H9 (cell line): Measurements from ENCODE around the gene CDH1. TPM values are rescaled to one million over a fixed set of nuclear protein-coding genes. Genes with fewer than 3 reads are reported as not detected.

ENCODE experiments used
- DNase-seq: peaks from one replicate; pipeline ENCODE4 v3.0.0-alpha.2; 2017
- H2AFZ ChIP-seq: one replicate; pipeline ENCODE4 v1.6.1; 2013; ENCODE audit warnings: mild to moderate bottlenecking, low read length, control low read depth, moderate library complexity
- H2AK5ac ChIP-seq: 2 replicates; pipeline ENCODE4 v1.6.1; 2013; ENCODE audit warnings: low read length, control low read depth, mixed read lengths; ENCODE audit not compliant: insufficient read length
- H2BK120ac ChIP-seq: one replicate; pipeline ENCODE4 v1.6.1; 2013; ENCODE audit warnings: low read depth, mild to moderate bottlenecking, low read length, control low read depth, inconsistent platforms; ENCODE audit not compliant: poor library complexity, severe bottlenecking
- H2BK12ac ChIP-seq: 2 replicates; pipeline ENCODE4 v1.6.1; 2013; ENCODE audit warnings: low read length, control low read depth, mixed read lengths, low read depth; ENCODE audit not compliant: insufficient read length
- H2BK15ac ChIP-seq: 2 replicates; pipeline ENCODE4 v1.6.1; 2013; ENCODE audit warnings: low read depth, low read length, control low read depth
- H2BK20ac ChIP-seq: one replicate; pipeline ENCODE4 v1.6.1; 2013; ENCODE audit warnings: low read depth, mild to moderate bottlenecking, low read length, control low read depth, inconsistent platforms; ENCODE audit not compliant: poor library complexity, severe bottlenecking
- H2BK5ac ChIP-seq: 2 replicates; pipeline ENCODE4 v1.6.1; 2013; ENCODE audit warnings: low read length, control low read depth, mixed read lengths; ENCODE audit not compliant: insufficient read length
- H3K14ac ChIP-seq: 2 replicates; pipeline ENCODE4 v1.6.1; 2013; ENCODE audit warnings: low read length, control low read depth; ENCODE audit not compliant: insufficient read depth
- H3K18ac ChIP-seq: 2 replicates; pipeline ENCODE4 v1.6.1; 2013; ENCODE audit warnings: low read depth, mild to moderate bottlenecking, mixed read lengths, low read length, control low read depth; ENCODE audit not compliant: insufficient read length
- H3K23ac ChIP-seq: 2 replicates; pipeline ENCODE4 v1.6.1; 2013; ENCODE audit warnings: low read length, control low read depth, mixed read lengths, low read depth; ENCODE audit not compliant: insufficient read length
- H3K23me2 ChIP-seq: 2 replicates; pipeline ENCODE4 v1.6.1; 2013; ENCODE audit warnings: low read depth, mild to moderate bottlenecking, mixed read lengths, low read length, control low read depth; ENCODE audit not compliant: insufficient read length, poor library complexity, severe bottlenecking
- H3K27ac ChIP-seq: 2 replicates; pipeline ENCODE4 v1.5.1; 2013; ENCODE audit warnings: low read length, control low read depth, mixed read lengths, low read depth; ENCODE audit not compliant: insufficient read length
- H3K27me3 ChIP-seq: 2 replicates; pipeline ENCODE4 v1.6.1; 2013; ENCODE audit warnings: low read length, control low read depth, inconsistent platforms; ENCODE audit not compliant: insufficient read depth
- H3K4ac ChIP-seq: 2 replicates; pipeline ENCODE4 v1.6.1; 2013; ENCODE audit warnings: low read depth, mild to moderate bottlenecking, control low read depth, inconsistent platforms, low read length, moderate library complexity
- H3K4me1 ChIP-seq: 2 replicates; pipeline ENCODE4 v1.6.1; 2013; ENCODE audit warnings: low read length, control low read depth, inconsistent platforms; ENCODE audit not compliant: insufficient read depth
- H3K4me2 ChIP-seq: 2 replicates; pipeline ENCODE4 v1.6.1; 2013; ENCODE audit warnings: low read length, control low read depth, mixed read lengths; ENCODE audit not compliant: insufficient read length, insufficient read depth
- H3K56ac ChIP-seq: 2 replicates; pipeline ENCODE4 v1.6.1; 2013; ENCODE audit warnings: low read depth, mild to moderate bottlenecking, mixed read lengths, low read length, control low read depth; ENCODE audit not compliant: insufficient read length
- H3K79me1 ChIP-seq: 2 replicates; pipeline ENCODE4 v1.6.1; 2013; ENCODE audit warnings: low read depth, mild to moderate bottlenecking, moderate library complexity, low read length, control low read depth, inconsistent platforms; ENCODE audit not compliant: insufficient read depth, poor library complexity, severe bottlenecking
- H3K79me2 ChIP-seq: 2 replicates; pipeline ENCODE4 v1.6.1; 2013; ENCODE audit warnings: low read length, control low read depth, inconsistent platforms; ENCODE audit not compliant: insufficient read depth
- H3K9ac ChIP-seq: 2 replicates; pipeline ENCODE4 v1.6.1; 2013; ENCODE audit warnings: low read length, control low read depth, mixed read lengths; ENCODE audit not compliant: insufficient read length; ENCODE audit errors: extremely low read depth
- H3K9me3 ChIP-seq: one replicate; pipeline ENCODE4 v1.6.1; 2013; ENCODE audit warnings: low read depth, low read length, inconsistent platforms; ENCODE audit not compliant: control insufficient read depth
- H3T11ph ChIP-seq: one replicate; pipeline ENCODE4 v1.6.1; 2013; ENCODE audit warnings: mild to moderate bottlenecking, low read length, control low read depth, inconsistent platforms
- H4K20me1 ChIP-seq: one replicate; pipeline ENCODE4 v1.6.1; 2013; ENCODE audit not compliant: control insufficient read depth, insufficient read length, insufficient read depth
- H4K5ac ChIP-seq: 2 replicates; pipeline ENCODE4 v1.6.1; 2013; ENCODE audit warnings: low read depth, mild to moderate bottlenecking, mixed read lengths, low read length, control low read depth; ENCODE audit not compliant: insufficient read length
- H4K8ac ChIP-seq: replicated peaks from 2 replicates; pipeline ENCODE4 v1.6.1; 2013; ENCODE audit warnings: low read length, control low read depth, mixed read lengths, low read depth; ENCODE audit not compliant: insufficient read length
- H4K91ac ChIP-seq: 2 replicates; pipeline ENCODE4 v1.6.1; 2013; ENCODE audit warnings: low read depth, mild to moderate bottlenecking, moderate library complexity, mixed read lengths, low read length, control low read depth; ENCODE audit not compliant: insufficient read length
- H3K27ac Mint-ChIP-seq, 3 experiments: 2 replicates in 2 of 3; 3 replicates in 1 of 3; pipeline ENCODE4 v1.8.0; 2020 to 2021; ENCODE audit warnings: mixed read lengths in 3 of 3, mild to moderate bottlenecking in 1 of 3, moderate library complexity in 1 of 3
- H3K27me3 Mint-ChIP-seq: 2 replicates; pipeline ENCODE4 v1.8.0; 2021; ENCODE audit warnings: low read depth, mild to moderate bottlenecking, moderate library complexity, mixed read lengths
- H3K36me3 Mint-ChIP-seq, 3 experiments: 2 replicates in 2 of 3; 3 replicates in 1 of 3; pipeline ENCODE4 v1.8.0; 2020 to 2021; ENCODE audit warnings: low read depth in 3 of 3, mixed read lengths in 3 of 3; ENCODE audit not compliant: insufficient read depth in 1 of 3
- H3K4me1 Mint-ChIP-seq, 2 experiments: 2 replicates each; pipeline ENCODE4 v1.8.0; 2020; ENCODE audit warnings: mixed read lengths in 2 of 2
- H3K4me3 Mint-ChIP-seq, 2 experiments: 2 replicates in 1 of 2; 3 replicates in 1 of 2; pipeline ENCODE4 v1.8.0; 2020 to 2021; ENCODE audit warnings: mild to moderate bottlenecking in 2 of 2, mixed read lengths in 2 of 2, moderate library complexity in 1 of 2
- H3K9me3 Mint-ChIP-seq, 2 experiments: 2 replicates in 1 of 2; 3 replicates in 1 of 2; pipeline ENCODE4 v1.8.0; 2020; ENCODE audit warnings: mild to moderate bottlenecking in 2 of 2, mixed read lengths in 2 of 2, moderate library complexity in 1 of 2
- CTCF ChIP-seq: fragments of 200-600 bp; sonication (generic); conservative IDR thresholded peaks from 3 replicates; pipeline ENCODE4 v1.8.0; 2021; ENCODE audit warnings: antibody characterized with exemption, mild to moderate bottlenecking
- WGBS: extraction: QIAGEN DNeasy Blood & Tissue Kit; methylation state at CpG from one replicate; pipeline ENCODE4 v1.1.7; 2013; ENCODE audit warnings: missing lambda C conversion rate, low lambda C conversion rate, mixed read lengths; ENCODE audit not compliant: insufficient read length; ENCODE audit errors: extremely low coverage; 5-methylcytosine and 5-hydroxymethylcytosine counted together
- total RNA-seq: library from RNA; stranded (reverse); gene quantifications from 2 replicates; pipeline ENCODE4 v1.2.1, GENCODE V29; 2021

CDH1 gene
- total RNA-seq, 1 experiment from 2014 or later, result 237 TPM

DNA sequence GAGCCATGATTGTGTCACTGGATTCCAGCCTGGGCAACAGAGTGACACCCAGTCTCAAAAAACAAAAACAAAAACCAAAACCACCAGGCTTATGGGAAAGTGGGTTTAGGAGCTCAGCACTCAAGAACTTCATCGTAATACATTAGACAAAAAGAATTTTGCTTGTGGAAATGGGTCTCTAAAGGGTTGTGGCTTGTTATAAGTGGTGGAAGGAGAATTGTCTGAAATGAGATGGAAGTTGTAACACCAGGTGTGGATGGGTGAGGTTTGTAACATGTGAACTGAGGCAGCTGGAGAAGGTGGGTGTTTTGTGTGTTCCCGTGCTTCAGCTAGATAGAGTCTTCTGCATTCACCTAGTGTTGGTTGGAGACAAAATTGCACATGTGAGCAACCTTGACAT lies 35.8 kb downstream of the CDH1 start:
- no peak for DNase-seq
- Histone ChIP-seq H2AK5ac (no peak overlapping the region), H2BK5ac (no peak overlapping the region), H2BK20ac (no peak overlapping the region), H3K23me2 (no peaks in the 10 kb centered on the region), H4K91ac (no peak overlapping the region), H3T11ph (no peak overlapping the region), H3K9ac (no peak overlapping the region), H4K20me1 (no peaks in the 10 kb centered on the region), H2AFZ (no peak overlapping the region), H3K4ac (no peak overlapping the region), H4K5ac (no peak overlapping the region), H3K79me2 (0 out of 2 replicates have a peak, but pooled peaks cover 2% of the 10 kb centered on the region), H3K27me3 (no peaks in the 10 kb centered on the region), H4K8ac (no peak overlapping the region), H3K4me2 (no peak overlapping the region), H2BK15ac (no peak overlapping the region), H3K79me1 (peaks cover 5% of the 10 kb centered on the region), H3K9me3 (no peaks in the 10 kb centered on the region), H3K4me1 (peaks cover 4% of the 10 kb centered on the region; the same call in 1 of the 2 replicates), H3K23ac (no peak overlapping the region), H3K56ac (no peak overlapping the region), H3K27ac (no peak overlapping the region), H2BK120ac (no peak overlapping the region), H3K18ac (no peak overlapping the region), H2BK12ac (no peak overlapping the region), H3K14ac (no peak overlapping the region)
- peak overlapping the region in 1 of 3 experiments; percentile 10; a peak in 1 of 7 replicates for H3K27ac Mint-ChIP-seq
- H3K4me1 Mint-ChIP-seq, result peaks cover 10 to 19% of the 10 kb centered on the region in 2 experiments
- no peaks in the 10 kb centered on the region for H3K9me3 Mint-ChIP-seq
- WGBS, result no CpG with 5 or more reads among the region's 2 CpGs
- no peak for TF ChIP-seq CTCF
- H3K4me3 Mint-ChIP-seq, result no peak overlapping the region
- H3K27me3 Mint-ChIP-seq, result no peaks in the 10 kb centered on the region
- peaks cover 4 to 43% (median 40%) of the 10 kb centered on the region in 3 experiments; a peak in 5 of 7 replicates for H3K36me3 Mint-ChIP-seq
